ENCODE measurements around the gene NUP54. TPM values are rescaled to one million over a fixed set of nuclear protein-coding genes. Genes with fewer than 3 reads are reported as not detected.

The NUP54 gene
- total RNA-seq, 1 donor from 2014 or later = 38.2 TPM

- ATAC-seq (peak; percentile 98), DNase-seq (peak; percentile 89)
- Histone ChIP-seq H3K9me3 (no peaks in the 10 kb centered on the region), H3K4me3 (no peak overlapping the region), H3K36me3 (peaks cover 56% of the 10 kb centered on the region), H3K4me1 (no peaks in the 10 kb centered on the region), H3K27me3 (no peaks in the 10 kb centered on the region), H3K27ac (no peak overlapping the region)
- intact Hi-C loops (cut with DNase I) = no loop called here
- TF ChIP-seq, protein P1, sequence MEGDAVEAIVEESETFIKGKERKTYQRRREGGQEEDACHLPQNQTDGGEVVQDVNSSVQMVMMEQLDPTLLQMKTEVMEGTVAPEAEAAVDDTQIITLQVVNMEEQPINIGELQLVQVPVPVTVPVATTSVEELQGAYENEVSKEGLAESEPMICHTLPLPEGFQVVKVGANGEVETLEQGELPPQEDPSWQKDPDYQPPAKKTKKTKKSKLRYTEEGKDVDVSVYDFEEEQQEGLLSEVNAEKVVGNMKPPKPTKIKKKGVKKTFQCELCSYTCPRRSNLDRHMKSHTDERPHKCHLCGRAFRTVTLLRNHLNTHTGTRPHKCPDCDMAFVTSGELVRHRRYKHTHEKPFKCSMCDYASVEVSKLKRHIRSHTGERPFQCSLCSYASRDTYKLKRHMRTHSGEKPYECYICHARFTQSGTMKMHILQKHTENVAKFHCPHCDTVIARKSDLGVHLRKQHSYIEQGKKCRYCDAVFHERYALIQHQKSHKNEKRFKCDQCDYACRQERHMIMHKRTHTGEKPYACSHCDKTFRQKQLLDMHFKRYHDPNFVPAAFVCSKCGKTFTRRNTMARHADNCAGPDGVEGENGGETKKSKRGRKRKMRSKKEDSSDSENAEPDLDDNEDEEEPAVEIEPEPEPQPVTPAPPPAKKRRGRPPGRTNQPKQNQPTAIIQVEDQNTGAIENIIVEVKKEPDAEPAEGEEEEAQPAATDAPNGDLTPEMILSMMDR (IDR thresholded peaks at IDR 0.05) = peak; percentile 93
Observed at GRCh38 chr4:76179398-76180318, 31.5 kb upstream of the NUP54 start.

DNA sequence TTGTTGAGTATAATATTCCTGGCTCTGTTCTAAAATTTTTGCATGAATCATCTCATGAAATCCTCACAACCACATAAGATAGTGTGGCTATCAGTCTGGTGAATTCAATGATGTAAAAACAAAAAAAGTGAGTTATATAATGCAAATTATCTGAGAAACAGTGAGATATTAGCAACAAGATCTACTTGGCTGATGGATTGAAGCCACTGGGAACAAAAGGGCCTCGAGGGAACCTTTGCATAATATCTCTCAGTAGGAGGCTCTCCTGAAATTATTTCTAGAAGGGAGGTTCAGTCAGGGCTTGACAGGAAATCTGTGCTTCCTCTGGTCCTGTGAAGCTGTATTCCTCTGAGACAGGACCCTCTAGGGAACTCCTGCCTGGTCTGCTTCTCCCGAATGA is 30.1 kb upstream of the NUP54 start:
- Histone ChIP-seq H3K9me3 (no peaks in the 10 kb centered on the region), H3K27me3 (no peaks in the 10 kb centered on the region), H3K27ac (no peak overlapping the region), H3K4me3 (no peak overlapping the region), H3K36me3 (peaks cover 63% of the 10 kb centered on the region), H3K4me1 (no peaks in the 10 kb centered on the region)
- DNase-seq = no peak
- no peak for ATAC-seq
- TF ChIP-seq, protein P1 (IDR thresholded peaks at IDR 0.05) = no peak
- intact Hi-C loops (cut with DNase I) = no loop called here

- Histone ChIP-seq H3K4me1 (no peaks in the 10 kb centered on the region), H3K4me3 (no peak overlapping the region), H3K9me3 (no peaks in the 10 kb centered on the region), H3K36me3 (peaks cover 68% of the 10 kb centered on the region), H3K27me3 (no peaks in the 10 kb centered on the region), H3K27ac (no peak overlapping the region)
- DNase-seq = no peak
- TF ChIP-seq, protein P1 (IDR thresholded peaks at IDR 0.05) = no peak
- intact Hi-C loops (cut with DNase I) = no loop called here
- ATAC-seq = no peak
Observed at GRCh38 chr4:76177709-76178108, 29.5 kb upstream of the NUP54 start.

DNA sequence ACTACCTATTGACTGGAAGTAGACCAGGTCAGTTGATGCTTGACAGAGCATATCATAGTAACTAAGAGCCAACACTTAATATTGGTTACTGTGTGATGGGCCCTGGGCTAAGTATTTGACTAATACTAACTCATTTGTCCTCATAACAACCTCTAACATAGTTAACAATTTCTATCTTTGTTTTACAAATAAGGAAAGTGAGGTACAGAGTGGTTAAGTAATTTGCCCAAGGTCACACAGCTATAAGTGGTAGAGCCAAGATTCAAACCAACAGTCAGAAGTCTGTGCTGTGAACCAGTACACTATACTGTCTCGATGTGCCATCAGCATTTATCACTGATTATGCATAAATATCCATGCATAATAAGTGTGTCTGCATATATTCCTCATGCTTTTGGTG is 27.1 kb upstream of the NUP54 start:
- intact Hi-C loops (cut with DNase I) = no loop called here
- DNase-seq (no peak), ATAC-seq (no peak)
- no peaks in the 10 kb centered on the region for H3K4me1 ChIP-seq
- TF ChIP-seq, protein P1 (IDR thresholded peaks at IDR 0.05) = no peak
- no peak overlapping the region for H3K27ac ChIP-seq
- H3K36me3 ChIP-seq = peaks cover 84% of the 10 kb centered on the region
- no peak overlapping the region for H3K4me3 ChIP-seq
- no peaks in the 10 kb centered on the region for H3K9me3 ChIP-seq
- no peaks in the 10 kb centered on the region for H3K27me3 ChIP-seq

GRCh38 chr4:76174216-76174615 is 26.0 kb upstream of the NUP54 start:
- H3K4me3 ChIP-seq = no peak overlapping the region
- no peaks in the 10 kb centered on the region for H3K4me1 ChIP-seq
- no peak for ATAC-seq
- no peaks in the 10 kb centered on the region for H3K9me3 ChIP-seq
- no peaks in the 10 kb centered on the region for H3K27me3 ChIP-seq
- H3K27ac ChIP-seq = no peak overlapping the region
- no peak for DNase-seq
- intact Hi-C loops (cut with DNase I) = no loop called here
- peaks cover 89% of the 10 kb centered on the region for H3K36me3 ChIP-seq
- TF ChIP-seq, protein P1 (IDR thresholded peaks at IDR 0.05) = no peak

Data from upper lobe of right lung (tissue), 1 donor.